ENCODE measurements around the gene RNF44.

Gene RNF44

DNA sequence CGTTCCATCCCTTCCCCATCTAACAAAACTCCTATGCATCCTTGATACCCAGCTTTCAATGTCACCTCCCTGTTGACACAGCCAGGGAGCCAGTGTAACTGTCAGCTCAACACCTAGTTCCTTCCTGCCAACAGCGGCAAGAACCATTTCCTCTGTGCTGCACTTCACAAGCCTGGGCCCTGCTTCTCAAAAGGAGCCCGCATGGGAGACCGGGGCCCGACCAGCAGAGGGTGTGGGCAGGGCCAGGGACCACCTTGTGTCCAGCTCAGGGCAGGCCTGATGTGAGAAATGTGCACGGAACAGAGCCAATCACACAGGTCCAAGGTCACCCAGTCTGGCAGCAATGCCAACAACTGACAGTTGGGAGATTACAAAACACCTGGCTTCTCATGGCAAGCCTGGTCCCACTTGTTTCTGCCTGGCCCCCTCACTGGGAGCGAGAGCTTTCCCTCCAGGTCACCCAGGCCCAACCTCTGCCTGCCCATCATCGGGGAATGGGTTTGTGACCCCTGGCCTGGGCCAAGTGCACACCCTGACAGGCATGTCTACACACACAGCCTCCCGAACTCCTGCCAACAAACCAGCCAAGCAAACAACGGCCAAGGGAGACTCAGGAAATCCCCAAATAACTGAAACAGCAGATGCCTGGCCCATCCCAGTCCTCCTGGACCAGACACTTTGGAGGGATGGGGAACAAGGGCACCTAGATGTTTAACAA lies 3.1 kb downstream of the RNF44 start:
- DNase-seq: no peak

DNA sequence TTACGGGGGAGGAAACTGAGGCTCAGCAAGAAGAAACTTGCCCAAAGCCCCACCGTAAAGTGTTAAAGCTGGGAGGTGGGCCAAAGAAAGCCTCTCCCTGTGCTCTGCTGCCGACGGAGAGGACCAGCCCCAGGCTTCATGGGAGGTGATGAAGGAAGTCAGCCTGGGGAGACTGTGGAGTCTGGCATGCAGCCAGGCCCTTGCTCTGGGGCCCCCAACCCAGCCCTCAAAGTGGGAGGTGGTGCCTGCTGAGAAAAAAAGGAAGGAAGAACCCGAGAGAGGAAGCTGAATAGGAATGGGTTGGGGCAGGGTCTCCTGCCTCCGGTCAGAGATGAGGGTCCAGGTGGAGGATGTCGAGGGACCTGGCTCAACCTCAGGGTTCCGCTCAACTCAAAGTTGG lies 3.8 kb downstream of the RNF44 start:
- DNase-seq: no peak

DNA sequence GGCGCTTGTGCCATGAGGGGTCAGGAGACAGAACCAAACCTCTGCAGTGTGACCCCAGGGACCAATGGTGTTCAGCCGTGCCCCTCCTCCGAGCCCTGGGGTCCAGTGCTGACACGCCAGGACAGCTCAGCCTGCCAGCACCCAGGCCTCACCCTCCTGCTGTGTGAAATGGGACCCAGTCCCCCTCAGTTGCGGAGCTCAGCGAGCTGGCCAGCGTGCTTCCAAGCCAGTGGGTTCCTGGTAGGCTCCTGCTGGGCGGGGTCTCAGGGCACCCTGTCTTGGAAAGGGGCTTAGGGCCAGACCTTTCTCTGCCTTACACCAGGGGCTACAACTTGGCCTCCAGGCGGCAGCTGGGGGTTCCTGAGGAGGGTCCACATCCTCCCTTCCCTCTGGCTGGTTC lies 4.4 kb downstream of the RNF44 start:
- no peak for DNase-seq

DNA sequence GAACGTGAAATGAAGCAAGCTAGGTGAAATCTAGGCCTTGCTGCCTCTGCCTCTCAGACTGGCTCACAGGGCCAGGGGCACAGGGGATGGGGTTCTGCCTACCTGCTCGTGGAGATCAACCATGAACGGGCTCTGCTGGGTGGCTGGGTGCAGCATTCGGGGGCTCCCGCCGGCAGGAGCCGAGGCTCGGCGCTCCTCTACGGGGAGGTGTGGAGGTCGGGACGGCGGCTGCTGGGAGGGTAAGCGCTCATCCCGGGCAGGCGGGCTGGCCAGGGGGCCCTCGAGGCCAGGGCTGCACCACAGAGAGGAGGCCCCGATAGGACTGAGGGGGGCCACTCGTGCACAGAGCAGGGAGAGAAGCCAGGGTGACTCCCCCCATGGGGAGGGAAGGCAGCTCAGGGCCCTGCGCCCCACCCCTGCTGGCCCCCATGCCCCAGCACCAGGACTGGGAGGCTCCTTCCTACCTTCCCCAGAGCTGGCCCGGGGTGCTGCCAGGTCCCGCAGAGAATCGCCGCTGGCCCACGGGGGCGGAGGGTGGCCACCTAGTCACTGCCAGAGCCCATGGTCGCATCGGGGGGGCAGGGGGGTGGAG lies 5.2 kb downstream of the RNF44 start:
- no peak for DNase-seq

DNA sequence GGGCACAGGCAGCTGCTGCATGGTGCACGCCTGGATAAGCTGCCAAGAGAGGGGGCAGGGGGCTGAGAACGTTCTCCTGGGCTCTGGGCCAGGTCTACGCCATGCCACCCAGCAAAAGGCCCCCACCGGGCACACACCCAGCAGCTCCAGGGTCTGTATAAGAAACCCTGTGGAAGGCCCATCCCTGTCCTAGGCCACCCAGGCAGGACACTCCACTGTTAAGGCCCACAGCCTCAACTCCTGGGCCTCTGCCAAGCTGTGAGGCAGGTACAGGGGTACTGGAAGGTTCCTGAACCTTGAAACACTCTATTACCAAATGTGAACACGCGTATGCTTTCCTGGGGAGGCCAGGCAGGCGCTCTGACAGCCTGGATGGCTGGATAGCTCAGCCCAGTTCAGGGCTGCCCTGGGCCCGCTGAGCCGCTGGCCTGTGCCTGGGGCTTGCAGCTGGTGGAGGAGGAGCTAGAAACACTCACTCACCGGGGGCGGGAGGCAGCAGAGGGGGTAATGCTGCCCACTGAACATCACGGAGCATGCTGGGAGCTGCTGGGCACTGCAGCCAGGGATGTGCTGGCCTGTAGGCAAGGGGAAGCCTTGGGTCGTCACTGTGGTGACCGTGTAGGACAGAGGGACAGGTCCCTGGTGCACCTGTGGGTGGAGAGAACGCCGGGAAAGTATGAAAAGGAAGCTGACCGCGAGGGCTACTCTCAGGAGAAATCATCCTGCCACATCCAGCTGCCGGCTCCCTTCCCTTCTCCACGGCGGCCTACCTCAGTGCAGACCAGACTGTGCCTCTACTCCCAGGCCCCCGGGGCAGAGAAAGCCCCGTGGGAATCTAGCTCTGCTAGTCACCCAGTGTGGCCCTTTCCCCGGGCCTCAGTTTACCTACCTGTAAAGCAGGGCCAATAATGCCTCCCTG lies 6.0 kb downstream of the RNF44 start:
- no peak for DNase-seq

DNA sequence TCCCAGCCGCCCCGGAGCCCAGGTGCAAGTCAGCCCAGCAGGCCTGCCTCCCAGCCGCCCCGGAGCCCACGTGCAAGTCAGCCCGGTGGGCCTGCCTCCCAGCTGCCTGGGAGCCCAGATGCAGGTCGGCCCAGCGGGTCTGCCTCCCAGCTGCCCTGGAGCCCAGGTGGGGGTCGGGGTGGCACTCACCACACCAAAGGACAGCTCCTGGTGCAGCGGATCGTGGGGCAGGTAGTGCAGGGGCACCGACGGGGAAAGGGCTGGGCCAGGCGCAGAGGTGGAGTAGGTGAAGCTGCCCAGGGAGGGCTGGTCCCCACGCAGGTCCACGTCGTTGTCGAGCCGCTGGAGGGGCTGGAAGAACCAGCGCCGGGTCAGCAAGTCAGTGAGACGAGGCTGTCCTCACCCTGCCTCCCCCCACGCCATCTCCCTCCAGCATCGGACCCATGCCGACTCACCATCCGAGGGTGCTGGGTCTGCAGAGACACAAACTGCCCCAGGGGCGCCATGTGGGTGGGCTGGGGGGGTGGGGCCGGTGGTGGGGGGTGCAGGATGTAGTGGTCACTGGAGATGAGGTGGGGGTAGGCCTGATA lies 6.7 kb downstream of the RNF44 start:
- no peak for DNase-seq

DNA sequence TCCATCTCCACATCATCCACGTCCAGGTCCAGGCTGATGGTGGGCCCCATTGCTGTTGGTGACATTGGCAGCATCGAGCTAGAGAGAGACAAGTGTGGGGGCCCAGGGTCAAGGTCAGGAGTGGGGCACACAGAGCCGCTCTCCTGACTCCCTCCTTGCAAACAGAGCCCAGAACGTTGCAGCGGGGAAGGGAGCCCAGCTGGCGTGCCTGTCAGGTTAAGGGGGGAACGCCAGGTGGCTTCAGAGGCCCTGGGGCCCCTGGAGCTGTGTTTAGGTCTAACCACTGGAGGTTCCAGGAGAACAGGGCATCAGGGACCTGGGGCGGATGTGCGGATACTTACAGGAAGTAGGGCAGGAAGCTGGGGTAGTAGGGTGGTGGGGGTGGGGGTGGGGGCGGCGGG lies 7.5 kb downstream of the RNF44 start:
- DNase-seq: no peak

DNA sequence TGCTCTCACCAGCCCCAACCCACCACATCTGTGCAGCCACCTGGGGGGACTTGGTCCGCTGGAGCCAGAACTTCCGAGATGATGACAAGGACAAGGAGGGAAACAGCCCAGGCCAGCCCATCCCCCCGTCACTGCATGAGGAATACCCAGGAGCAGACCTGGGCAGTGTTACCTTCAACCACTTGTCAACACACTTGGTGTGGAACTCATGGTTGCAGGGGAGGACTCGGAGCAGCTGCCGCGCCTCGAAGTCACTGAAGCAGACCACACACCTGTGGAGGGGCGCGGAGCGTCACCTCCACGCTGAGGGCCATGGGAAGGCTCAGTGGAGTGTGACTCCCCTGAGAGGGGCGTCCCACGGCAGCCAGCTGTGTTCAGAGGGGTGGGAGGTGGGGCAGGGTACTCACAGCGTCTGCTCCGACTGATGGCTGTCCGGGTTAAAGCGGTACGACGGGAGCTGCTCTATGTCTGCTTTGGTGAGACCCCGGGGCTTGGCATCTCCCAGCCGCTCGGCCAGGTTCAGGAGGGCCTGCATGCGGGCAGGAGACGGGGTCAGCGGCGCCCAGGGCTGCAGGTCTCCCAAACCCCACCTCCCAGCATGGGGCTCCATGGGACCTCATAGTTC lies 8.0 kb downstream of the RNF44 start:
- DNase-seq: no peak

DNA sequence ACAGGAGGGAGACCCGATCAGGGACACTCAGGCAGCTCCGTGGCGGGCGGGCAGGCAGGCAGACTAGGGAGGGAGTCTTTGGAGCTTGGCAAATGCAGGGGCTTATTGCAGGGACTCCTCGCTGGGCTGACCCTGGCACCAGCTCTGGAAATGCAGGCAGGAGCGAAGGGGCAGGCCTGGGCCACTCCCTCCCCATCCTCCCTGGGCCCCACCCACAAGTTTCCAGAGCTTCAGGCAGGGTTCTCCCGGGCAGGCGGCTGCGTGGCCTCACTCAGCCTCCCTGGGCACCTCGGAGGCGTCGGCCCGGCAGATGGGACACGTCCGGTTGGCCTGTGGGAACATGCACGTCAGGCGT lies 8.5 kb downstream of the RNF44 start:
- DNase-seq: no peak

DNA sequence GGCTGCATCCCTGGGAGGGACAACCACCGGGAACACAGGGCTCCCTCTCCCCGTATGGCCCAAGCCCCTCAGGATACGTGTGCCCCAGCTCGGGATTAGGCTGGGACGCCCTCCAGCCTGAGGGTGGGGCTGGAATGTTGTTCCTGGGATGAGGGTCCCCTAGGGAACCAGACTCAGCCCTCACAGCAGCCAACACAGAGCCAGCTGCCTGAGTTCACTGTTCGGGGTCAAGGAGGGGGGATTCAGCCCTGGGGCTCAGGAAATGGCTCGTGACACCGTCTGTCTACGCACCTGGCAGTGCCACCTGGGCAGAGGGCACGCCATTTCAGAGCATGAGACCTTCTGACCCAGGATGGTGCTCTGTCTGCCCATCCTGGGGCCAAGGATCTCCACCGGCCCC lies 8.9 kb downstream of the RNF44 start:
- no peak for DNase-seq

DNA sequence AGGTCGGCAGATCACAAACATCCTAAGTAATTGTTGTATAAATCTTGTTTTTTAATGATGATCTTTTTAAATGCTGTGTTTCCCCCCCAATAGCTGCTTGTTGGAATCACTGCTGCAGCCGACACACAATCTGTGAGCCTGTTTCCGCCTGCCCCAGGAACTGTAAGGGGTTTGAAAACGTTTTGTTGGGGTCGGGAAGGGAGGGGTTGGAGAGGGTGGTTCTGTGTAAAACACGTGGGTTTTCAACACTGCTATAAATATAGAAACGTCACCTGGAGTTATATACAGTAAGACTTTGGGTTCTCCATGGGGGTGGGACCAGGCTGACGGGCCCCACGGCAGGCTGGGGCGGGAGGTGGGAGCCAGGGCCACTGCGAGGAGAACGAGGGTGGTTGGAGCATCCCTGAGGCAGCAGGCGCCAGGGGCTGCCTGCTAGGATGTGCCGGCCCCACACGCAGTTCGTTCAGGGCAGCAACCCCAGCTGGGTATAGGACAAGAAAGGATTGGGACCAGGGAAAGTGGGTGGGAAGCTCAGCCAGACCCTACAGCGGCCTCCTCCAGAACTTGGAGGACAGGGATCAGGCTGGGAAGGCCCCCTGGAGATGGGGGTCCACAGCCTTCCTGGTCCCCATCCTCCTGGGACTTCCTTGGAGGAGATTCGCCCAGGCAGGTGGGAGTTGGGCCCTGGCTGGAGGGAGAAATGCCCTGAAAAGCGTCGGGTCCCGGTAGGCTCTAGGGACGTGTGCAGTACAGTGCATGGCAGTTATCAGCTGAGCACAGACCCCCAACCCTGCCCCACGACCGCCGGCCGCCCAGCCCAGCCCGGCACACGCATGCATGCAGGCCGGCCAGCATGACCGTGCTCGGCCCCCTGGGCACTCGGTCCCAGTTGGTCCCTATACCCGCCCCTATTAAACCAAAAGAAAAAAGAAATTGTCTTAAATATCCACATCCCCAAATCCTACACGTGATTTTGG lies 9.7 kb downstream of the RNF44 start:
- no peak for DNase-seq

DNA sequence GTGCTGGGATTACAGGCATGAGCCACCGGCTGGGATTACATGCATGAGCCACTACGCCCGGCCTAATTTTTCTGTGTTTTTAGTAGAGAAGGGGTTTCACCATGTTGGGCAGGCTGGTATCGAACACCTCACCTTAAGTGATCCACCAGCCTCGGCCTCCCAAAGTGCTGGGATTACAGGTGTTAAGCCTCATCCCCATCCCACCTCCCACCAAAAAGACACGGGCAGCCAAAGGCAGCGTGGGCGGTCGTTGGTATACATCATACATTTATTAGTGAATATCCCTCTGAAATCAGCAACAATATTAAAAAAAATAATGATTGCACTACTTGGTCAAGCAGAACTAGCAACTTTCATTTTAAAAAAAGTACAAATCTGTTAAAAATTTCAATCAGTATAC lies 10.7 kb downstream of the RNF44 start:
- no peak for DNase-seq

DNA sequence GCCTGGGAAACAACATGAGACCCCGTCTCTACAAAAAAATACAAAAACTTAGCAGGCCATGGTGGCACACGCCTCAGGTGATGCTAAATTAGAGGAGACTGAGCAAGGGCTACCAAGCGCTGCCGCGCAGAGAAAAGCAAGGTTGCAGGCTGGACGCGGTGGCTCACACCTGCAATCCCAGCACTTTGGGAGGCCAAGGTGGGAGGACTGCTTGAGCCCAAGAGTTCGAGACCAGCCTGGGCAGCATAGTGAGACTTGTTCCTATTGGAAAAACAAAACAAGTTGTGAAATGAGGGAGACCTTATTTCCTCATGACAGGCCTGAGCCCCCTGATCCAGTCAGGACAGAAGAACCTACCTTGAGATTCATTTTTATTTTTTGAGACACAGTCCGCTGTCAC lies 11.5 kb downstream of the RNF44 start:
- no peak for DNase-seq

DNA sequence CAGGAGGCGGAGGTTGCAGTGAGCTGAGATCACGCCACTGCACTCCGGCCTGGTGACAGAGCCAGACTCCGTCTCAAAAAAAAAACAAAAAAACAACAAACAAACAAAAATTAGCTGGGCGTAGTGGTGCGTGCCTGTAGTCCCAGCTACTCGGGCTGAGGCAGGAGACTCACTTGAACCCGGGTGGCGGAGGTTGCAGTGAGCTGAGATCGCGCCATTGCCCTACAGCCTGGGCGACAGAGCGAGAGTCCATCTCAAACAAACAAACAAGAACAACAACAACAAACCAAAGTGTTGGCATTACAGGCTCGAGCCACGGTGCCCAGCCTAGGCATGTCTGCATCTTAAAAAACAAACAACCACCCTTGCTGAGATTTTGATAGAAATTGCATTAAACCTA lies 12.2 kb downstream of the RNF44 start:
- DNase-seq: no peak

DNA sequence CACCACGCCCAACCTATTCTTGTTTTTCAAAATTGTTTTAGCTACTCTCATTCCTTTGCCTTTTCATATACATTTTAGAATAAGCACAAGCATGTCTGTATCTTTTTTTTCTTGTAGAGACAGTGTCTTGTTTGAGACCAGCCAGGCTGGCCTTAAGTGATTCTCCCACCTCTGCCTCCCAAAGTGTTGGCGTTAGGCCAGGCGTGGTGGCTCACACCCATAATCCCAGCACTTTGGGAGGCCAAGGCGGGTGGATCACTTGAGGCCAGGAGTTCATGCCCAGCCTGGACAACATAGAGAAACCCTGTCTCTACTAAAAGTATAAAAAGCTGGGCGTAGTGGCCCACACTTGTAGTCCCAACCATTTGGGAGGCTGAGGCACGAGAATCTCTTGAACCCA lies 13.1 kb downstream of the RNF44 start:
- no peak for DNase-seq

DNA sequence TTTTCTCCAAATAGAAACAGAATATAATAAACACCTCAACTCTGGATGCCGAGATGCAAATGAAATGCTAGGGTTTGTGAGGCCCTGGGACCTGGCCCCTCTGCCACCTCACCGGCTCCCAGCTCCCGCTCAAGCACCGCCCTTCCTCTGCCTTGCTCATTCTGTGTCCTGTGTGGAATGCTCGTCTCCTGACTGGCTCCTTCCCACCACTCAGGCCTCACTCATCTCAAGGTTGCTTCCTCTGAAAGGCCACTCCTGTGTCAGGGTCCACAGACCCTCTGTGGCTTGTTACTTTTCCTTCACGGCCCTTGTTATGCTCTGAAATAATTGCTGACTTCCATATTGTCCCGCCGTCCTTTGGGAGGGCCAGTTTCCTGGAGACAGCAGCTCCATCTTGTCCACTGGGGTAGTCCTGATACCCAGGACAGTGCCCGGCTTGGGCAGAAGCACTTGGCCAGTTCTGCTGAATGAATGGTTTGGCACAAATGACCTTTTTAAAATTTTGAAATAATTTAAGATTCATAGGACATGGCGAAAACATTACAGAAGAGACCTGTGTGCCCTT lies 15.4 kb downstream of the RNF44 start:
- no peak for DNase-seq

DNA sequence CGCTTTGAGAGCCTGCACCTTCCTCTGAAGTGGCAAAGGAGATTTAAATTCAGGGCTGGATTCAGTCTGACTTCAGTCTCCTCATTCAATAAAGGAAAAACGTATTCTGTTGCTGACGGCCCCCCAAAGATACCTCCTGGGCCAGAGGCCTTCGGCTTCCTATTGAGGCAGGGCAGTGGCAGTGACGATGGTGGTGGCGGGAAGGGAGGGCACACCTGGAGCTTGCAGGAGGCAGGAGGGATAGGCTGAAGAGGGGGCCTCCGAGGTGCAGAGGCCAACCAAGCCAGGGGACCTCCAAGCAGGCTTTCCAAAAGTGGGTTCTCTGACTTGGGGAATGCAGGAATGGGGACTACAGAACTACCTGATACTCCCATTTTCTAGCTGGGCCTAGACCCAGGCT lies 15.9 kb downstream of the RNF44 start:
- DNase-seq: no peak

DNA sequence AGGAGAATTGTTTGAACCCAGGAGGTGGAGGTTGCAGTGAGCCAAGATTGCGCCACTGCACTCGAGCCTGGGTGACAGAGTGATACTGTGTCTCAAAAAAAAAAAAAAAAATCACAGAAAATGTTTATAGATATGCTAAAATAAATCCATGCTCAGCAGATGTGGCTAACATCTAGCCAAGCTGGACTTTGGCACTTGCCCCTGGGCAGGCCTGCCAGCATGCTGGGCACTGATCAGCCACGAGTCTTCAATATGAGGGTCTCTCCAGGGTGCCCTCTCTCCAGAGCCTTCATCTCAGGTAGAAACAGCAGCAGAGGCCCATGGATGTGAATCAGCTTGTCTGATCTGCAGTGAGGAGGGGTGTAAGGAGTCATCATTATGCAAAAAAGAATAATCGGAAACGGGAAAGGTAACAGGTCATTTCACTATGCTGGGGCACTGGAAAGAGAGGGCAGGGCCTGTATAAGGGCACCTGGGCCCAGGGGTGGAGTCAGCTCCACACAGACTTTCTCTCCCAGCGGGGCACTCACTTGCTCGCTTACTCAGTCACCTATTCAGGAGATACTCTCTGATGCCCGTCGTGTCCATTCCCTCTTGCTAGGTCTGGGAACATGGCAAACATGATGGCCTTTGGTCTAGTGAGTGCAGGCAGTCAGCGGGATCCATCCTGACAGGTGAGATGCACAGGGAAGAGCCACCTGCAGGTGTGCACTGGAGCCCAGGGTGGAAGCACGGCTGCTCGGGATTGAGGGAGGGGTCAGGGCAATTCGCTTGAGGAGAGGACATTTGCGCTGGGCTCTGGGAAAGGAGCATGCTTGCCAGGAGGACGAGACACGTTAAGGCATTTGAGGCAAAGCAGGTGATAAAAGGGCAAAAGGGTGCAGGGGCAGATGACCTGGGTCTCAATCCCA lies 17.1 kb downstream of the RNF44 start:
- no peak for DNase-seq

DNA sequence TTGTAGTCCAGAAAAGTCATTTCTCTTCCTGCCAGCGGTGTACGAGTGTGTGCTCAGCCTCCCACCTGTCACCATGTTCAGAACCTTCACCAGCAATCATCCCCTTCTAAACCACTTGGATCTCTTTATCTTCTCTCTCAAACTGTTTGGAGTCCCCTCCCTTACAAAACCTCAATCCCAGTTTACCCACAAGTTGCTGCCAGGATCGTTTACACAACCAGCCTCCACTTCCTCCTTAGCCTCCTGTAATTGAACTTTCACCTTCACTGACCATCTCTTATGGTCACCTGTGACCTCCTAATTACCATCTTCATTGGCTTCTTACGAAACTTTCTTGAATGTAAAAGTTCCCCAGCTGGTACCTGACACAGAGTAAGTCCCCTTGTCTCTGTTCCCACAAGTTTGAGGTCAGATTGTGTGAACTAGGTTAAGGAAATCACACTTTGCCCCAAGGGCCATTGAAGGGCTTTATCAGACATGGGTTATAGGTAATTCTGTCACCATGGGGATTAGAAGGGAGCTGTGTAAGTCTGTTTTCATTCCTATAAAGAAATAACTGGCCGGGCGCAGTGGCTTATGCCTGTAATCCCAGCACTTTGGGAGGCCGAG lies 20.0 kb downstream of the RNF44 start:
- no peak for DNase-seq

DNA sequence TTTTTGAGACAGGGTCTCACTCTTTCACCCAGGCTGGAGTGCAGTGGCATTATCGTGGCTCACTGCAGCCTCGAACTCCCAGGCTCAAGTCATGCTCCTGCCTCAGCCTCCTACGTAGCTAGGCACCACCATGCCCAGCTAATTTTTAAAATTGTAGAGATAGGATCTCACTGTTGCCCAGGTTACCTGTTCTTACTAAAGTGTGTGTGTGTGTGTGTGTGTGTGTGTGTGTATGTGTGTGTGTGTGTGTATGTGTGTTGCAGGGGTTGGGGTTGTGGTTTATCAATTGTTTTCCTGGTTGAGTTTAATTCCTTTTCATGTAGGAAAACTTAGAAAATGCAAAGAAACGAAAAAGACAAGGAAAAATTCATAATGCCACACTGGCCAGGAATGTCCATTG lies 21.8 kb downstream of the RNF44 start:
- no peak for DNase-seq

All from NCI-H1048 (cell line).